HG03460 (cell line): ENCODE measurements around the gene TMEM14A.

Source experiments
- ATAC-seq: cut with Tn5 transposase; IDR thresholded peaks from one replicate; pipeline ENCODE4 v1.9.1; 2021; ENCODE audit not compliant: unreplicated experiment

TMEM14A gene

GRCh38 chr6:52733172-52733571 lies 62.3 kb downstream of the TMEM14A start:
- ATAC-seq: no peak

DNA sequence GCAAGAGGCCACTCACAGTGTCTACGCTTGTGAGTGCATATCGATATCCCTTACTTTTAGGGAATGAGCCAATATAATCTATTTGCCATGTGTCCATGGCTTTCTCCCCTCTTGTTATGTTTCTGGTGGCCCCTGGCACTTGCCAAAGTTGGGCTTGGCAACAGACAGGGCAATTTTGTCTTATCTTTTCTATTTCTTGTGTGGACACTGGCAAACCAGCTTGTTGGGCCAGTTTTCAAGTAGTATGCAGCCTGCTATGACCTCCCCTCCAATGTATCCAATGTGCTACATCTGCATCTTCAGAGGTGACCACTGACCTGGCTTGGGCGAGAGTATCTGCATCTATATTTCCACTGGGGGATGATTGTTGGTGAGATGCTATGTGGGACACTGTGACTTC lies 63.2 kb downstream of the TMEM14A start:
- no peak for ATAC-seq

- no peak for ATAC-seq
Measured at GRCh38 chr6:52735071-52735470, 64.2 kb downstream of the TMEM14A start.

GRCh38 chr6:52736145-52736544 lies 65.2 kb downstream of the TMEM14A start:
- no peak for ATAC-seq
